Activated gamma-delta T cell treated with anti-CD3 and anti-CD28 coated beads, Interleukin-2, amount 50 U/mL, for 16 hours (primary cell): ENCODE data around the gene RIPK4.

Experiments used
- DNase-seq: peaks from one replicate; pipeline ENCODE4 v3.0.0-alpha.2; 2020; ENCODE audit warnings: low read depth

RIPK4 gene

DNA sequence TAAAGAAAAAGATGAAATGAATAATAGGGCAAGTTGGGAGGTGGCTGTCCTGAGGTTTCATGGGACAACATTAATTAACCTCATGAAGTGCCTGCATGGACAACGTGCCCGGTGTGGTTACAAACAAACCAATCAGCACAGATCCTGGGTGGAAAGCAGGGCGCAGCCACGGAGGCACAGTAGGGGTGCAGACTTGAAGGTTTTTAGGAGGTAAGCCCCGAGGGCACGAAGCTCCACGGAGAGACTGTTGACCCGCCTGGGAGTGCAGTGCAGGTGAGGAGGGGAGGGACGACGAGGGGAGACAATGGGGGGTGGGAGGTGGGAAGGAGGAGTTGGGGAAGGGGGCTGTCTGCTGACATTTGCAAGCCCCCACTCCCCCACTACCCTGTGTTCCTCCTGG is 2.3 kb upstream of the RIPK4 start:
- DNase-seq, result no peak

DNA sequence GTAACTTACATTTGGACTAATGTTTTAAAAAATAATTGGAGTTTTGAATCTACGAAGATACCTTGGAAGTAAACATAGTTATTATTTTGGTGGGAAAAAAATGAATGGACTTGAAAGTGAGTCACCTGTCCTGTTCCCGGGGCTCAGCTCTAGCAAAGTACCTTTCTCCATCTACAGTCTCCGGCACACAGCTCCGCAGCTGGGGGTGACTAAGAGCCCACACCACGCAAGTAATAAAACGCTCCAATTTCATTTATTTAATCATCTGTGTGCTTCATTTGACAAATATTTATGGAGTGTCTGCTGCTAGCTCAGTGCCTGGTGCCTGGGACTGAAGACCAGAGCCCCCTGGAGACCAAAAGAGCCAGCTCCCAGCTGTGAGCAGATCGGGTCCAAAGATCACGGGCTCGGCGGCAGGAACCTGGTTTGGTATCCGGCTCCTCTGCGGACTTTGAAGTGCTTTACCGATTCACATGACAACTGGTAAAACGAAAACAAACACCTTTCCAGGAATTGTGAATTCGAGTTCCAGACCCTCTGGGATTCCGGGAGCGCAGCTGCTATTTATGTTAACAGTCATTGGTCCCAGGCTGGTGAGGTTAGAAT is 1.7 kb upstream of the RIPK4 start:
- no peak for DNase-seq

DNA sequence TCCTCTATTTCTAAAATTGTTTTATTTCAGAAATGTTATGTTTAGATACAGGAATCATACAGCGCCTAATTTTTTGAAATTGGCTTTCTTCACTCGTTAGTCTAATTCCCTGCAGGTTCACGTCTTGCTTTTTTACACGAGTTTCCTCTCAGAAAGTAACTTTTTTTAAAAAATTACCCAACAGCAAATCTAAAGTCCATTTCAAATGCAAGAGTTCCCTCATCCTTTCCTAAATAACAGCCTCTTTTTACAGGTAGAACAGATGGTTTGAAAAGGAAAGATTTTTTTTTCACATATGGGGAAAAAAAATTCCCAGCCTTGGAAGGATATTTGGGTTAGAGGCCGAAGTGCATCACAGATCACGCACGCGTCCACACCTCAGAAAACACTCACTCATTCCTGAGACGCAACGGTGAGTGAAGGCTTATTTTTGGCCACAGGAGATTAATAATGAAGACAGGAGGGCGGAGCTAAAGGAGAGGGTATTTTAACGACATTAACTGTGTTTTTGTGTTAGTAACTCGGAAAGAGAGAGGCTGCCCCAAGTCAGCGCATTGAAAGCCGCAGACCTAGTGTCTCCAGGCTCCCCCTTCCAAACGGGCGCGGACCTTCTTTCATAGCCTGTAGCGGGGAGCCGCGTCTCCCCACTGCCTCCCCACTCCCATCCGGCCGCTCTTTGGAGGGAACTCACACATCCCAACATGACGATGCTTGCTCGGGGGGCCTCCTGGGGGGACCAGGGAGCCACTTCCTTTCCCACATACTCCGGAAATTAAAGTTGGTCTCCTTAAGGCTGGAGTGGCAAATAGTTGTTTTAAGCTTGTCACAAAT is 969 bp upstream of the RIPK4 start:
- no peak for DNase-seq

DNA sequence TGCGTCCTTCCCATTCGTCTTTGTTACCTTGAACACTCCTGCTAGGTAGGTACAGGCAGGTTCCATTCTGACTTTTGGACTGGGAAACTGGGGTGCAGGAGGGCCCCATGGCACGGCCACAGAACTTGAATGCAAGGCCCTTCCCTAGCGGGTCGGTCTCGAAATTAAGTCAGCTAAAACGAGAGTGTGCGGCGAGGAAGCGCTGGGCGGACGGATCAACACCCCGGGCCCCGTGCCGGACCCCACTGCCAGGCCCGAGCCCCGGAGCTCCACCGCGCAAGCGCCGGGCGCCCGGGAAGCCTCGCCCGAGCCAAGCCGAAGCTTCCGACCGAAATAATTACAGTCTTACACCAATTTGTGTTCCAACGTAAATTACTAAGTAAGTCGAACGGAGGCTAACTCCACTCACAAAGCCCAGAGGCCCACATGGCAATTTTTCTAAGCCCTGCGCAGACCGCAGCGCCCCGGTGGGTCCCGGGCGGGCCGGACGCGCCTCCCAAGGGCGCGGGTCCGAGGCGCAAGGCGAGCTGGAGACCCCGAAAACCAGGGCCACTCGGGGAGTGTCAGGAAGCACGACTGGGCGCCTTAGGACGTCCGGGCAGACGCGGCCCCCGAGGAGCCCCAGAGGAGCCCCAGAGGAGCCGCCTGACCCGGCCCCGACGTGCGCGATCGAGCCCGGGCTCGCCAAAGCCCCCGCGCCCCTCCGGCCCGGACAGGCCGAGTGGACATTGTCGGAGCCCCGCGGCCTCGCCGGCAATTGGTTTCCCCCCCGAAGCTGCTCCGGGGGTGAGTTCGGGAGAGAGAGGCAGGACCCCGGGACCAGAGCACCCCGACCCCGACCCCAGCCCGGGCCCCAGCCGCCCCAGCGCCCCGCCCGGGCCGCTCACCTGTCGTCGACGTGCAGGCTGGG is 624 bp downstream of the RIPK4 start:
- DNase-seq, result no peak

DNA sequence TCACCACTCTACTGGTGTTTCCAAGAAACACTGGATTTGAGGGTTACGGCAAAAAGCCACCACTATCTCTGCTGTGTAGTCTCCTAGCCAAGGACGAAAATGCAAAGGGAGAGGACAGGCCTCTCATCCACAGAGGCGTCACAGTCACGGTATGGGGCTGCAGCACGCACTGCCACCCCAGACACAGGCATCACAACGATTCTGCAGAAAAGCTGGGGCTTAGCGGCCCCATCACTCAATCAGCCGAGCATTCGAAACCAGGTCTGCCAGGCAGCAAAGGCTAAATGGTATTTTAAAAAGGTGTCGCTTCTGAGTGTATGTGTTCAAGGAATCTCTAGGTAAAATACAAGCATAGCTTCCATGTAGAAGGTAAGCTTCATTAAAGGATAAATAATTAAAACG is 1.4 kb downstream of the RIPK4 start:
- DNase-seq, result no peak

DNA sequence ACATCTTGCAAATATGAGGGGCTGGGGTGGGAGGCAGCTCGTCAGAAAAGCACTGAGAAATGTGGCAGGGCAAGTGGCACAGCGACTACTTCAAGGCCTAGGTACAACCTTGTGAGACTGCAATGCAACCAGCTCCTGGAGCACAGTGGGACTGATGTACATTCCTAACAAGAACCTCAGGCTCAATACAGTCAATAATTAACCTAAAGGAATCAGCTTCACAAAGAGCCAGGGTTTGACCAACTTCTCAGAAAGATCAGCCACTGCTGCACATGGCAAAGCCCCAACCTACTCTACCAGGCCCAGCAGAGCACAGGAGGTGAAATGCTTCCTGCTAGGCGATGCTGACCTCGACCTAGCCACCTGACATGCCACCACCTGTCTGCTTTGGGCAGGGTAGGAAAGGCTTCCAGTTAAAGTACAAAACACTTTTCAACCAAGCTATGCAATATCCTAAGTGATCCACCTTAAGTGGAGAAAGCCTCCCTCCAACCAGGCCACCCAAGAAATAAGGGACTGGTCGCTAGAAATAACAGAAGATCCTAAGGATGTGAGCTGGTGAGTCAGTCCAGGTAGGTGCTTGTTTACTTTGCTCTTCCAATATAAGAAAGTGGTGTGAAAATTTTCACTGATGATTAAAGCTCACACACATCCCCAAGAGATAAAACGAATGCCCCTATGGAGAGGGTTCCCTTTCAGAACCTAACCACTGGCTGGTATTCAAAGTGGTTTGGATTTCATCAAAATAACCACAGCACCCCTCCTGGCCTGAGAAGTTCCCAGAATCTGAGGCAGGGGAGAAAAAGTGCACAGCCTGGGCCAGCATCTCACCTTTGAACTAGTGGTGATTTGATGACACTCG is 2.1 kb downstream of the RIPK4 start:
- no peak for DNase-seq

DNA sequence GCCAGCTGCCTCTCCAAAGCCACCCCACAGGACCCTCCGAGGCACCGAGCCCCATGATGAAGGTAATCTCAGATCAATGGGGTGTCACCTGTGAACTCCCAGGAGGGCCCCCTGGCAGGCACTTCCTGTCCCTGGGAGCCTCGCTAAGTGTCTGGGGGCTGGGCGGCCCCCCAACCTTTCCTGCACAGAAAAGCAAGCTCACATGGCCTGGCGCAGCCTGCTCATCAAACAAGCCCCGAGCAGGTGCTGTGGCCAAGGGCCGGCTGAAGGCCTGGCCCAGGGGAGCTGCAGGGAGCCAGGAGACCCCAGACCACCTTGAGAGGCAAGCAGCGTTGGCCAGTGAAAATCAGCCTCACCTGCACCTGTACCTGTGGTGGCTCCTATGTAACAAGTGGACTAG is 2.9 kb downstream of the RIPK4 start:
- DNase-seq, result no peak

DNA sequence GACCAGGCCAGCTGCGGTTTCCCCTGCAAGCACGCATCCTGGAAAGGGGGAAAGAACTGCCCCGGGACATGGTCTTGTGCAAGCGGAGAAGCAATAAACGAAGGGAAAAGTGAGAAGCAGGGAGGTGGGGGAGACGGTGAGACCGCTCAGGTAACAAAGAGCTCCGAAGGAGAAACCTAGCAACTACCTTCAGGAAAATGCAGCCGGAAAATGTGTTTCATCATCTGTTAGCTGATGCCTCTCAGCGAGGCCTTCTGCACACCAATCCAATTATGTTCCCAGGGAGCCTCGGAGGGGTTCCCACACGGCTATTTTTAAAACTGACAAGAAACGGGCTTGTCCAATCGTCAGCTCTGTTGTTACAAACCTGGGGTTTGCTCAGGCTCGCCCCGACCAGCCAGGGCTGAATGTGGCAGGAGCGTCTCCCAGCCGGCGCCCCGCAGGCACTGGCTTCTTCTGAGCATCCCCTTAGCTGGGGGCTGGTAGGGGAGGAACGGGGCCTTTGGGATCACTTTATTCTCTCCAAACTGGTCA is 3.4 kb downstream of the RIPK4 start:
- no peak for DNase-seq

DNA sequence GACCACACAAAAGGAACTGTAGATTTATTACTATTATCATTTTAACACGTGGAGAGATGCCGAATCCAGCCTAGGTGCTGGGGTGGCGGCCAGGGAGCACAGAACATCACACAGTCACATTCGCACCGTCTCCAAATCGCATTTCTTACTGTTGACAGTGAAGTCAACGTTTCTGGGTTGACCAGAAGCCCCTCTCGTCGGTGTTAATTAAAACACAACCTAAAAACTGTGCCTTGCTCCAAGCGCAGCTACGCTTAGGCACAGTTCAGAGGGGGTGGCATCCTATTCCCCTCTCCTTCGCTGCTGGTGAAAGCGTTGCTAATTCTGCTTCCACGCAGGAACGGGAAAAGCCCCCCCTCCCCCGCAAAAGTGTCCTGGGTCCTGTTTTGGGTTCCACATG is 4.1 kb downstream of the RIPK4 start:
- DNase-seq, result no peak

DNA sequence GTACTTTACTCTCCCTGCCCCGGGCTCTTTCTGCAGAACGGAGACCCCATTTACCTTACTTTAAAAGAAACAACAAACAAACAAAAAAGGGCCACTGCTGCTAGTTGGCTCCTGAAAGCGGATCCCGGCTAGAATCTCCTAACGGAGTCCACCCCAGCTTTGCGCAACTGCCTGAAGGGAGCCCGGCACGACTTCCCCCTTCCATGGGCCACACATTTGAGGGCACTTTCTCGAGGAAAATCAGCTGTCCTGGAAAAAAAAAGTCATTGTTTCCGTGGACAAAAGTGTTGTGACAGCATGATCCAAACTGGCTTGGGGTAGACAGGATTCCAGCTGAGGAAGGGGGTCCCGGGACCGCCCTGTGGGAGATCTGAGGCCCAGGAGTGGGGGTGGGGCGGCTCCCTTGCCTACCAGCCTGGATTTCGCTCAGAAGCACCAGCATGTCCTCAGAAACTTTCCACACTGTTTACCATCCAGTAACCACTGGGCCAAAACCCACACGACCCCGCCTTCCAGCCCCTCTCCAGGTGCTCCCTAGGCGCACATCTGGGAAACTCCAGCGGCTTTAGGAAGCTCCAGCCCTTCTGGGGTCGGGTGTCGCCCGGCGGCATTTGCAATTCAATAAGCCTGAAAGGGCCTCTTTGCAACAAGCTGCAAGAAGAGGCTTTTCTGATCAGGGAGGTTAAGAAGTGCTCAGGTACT is 4.8 kb downstream of the RIPK4 start:
- DNase-seq, result no peak

DNA sequence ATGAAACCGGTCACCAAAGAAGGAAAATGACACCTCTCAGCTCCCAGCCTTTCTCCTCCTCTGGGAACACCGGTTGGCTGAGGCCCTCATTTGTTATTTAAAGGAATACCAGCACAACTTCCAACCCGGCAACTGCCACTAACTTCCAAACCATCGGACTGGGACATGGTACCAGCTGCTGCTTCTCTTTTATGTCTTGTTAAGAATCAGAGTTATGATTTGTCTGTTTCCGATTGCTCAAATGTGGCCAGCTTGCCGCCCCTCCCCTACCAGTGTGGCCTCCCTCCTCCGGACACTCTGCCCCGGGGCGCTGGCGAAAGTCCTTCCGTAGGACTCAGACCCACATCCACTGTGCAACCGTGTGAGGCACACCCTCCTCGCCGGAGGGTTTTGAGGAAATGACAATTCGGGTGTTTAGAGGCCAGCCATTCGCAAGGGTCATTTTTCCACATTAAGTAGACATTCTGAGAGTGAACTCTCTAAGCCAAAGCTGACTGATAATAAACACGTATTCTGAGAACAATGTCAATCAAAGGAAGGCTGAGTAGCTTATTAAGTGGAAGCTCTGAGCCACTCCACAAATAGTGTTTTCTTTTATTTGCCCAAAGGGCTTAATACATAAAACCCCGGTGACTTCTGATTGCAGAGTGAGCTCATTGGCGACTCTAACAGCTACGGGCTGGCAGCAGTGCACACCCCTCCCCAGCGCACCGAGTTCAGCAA is 5.5 kb downstream of the RIPK4 start:
- no peak for DNase-seq

DNA sequence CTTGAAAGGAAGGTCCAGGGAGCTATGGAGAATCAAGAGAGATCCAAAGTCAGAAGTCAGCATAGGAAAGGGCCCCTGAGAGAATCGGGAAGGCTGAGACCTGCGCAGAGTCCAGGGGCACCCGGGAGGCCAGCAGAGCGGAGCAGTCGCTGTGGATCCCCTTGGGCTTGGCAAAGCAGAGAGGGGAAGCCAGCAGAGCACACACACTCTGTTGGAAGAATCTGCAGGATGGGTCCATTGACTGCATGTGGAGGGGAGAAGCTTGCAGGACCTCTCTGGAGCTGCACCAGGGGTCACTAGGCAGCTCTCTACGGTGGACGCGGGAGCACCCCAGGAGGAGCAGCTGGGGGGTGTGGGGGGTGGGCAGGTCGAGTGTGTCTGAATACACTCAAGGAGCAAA is 6.4 kb downstream of the RIPK4 start:
- DNase-seq, result no peak

DNA sequence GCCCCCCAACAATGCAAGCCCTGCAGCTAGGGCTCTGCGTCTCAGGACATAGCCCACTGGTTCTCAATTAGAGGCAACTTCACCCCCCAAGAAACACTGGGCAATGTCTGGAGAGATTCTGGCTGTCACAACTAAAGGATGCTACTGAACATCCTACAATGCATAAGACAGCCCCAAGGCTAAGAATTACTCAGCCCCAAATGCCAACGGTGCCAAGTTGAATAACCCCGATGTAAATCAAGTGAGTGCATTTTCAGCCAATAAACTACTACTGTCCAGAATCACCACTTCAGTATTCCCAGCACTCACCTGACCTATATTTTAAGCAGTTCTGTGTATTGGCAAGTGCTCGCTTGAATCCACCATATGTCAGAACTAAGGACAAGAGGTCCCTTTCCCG is 6.9 kb downstream of the RIPK4 start:
- no peak for DNase-seq

DNA sequence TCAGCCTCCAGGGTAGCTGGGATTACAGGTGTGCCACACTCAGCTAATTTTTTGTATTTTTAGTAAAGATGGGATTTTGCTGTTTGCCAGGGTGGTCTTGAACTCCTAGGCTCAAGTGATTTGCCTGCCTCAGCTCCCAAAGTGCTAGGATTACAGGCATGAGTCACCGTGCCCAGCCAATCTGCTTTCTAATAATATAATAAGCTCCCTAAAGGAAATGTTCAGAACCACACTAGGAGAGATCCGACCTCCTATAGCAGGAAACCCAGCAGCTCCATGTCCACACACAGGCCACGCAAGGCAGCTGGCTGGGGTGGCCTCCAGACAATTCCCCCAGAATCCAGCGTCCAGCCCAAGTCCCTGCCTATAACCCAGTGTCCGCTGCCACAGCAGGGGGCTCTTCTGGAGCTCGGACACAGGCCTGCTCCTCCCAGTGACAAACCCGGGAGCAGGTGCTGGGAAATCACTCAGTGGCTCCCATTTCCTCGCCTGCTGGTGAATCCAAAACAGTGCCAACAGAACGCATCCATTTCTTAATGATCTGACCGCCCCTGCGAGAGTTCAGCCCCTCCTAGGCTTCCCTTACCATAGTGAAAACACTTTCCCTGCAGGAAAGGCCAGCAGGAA is 7.5 kb downstream of the RIPK4 start:
- DNase-seq, result no peak

DNA sequence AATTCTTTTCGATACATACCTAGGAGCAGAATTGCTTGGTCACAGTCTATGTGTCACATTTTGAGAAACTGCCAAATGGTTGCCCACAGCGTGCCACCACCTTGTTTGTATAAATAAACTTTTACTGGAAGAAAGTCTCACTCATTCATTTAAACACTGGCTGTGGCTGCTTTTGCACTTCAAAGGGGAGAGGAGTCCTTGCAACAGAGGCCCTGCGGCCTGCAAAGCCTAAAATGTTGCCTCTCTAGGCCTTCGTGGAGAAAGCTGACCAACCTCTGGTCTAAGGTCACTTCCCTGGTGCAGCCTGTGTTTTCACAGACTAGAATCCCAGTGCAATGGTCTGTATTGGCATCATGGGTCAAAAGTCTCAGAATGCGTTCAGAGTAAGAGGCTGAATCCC is 8.3 kb downstream of the RIPK4 start:
- no peak for DNase-seq

DNA sequence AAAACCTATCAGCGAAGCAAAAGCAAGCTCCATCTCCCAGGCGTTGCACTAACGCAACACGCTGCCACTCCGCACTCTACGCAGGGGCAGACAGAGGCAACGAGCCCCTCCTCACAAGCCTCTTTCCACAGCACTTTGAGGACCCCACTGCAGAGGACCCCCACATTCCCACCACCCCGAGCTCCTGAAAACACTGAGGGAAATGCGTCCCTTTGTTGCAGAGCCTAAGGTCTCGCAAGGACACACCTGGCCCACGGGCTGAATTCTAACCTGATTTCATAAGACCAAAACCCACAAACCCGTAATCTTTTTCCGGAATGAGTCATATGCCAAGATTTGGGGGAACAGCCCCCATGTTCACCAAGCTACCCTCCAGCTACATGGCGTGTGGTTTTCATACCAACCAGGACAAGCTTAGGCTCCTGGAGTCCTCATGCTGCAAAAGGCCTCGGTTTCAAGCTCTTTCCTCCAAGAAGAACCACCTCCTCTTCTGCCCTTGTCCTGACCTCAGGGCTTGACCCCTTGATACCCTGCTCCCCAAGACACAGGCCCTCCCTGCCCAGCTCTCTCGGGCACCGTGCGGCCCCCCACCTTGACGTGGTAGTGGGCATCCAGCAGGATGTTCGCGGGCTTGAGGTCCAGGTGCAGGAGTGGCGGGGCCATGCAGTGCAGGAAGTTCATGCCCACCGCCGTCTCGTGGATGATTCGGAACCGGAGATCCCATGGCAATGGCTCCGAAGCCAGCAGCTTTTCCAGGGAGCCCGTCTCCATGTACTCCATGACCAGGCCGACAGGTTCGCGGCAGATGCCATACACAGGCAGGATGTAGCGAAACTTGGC is 10.7 kb downstream of the RIPK4 start:
- DNase-seq, result no peak

DNA sequence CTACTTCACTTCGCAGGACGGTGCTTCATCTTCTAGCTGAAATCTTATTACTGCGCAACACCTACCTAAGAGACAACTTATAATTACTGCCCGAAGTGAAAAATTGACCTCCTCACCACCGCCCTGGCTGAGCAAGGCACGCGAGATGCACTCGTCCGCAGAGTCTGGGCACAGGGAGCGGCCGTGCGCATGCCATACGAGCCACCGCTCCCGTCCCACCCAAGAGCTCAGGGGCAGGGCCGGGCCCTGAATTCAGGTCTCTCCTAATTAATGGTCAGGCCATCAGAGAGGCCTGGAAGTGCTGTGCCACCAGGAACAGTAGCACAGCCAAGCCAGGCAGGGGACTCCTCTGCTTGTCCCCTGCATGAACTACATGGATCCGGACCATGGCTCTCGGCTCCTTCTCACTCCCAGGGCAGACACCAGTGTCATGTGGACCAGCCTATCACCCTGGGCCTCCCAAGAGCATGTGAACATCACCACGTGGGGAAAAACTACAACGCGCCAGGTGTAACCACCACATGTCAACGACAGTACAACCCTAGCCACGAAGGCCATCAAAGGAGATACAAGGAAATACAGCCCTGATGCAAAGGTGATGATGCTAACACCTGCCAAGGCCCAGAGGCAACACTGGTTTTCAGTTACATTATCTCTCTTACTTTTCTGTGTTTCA is 11.5 kb downstream of the RIPK4 start:
- no peak for DNase-seq

DNA sequence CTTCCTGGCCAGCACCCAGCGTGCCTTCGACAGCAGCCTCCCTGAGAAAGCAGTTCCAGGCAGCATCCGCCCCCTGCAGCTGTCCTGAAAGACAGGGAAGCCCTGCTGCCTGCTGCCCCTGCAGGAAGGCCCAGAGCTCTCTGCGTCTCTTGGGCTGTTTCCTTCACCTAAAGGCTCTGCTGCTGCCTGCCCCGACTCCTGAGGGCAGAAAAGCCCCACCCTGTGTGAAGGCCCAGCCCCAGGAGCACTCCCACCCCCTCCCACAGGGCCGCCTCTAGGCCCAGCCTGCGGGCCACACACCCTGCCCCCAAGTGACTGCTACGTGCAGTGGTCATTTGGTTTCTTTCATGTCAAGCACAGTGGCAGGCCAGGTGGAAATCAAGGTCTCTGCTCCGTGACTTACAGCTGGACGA is 12.4 kb downstream of the RIPK4 start:
- no peak for DNase-seq
